Germinal center (tissue), 1 donor: Measurements from ENCODE around the gene COQ3.
"Not testable (repeated sequence)": the region's sequence is repeated elsewhere in the genome, so short reads cannot be mapped to it uniquely, and the experiment has no call there.

Experiments
- DNase-seq: peaks from one replicate; pipeline ENCODE4 v3.0.0; 2012; ENCODE audit warnings: mixed read lengths, low spot score

COQ3 gene

DNA sequence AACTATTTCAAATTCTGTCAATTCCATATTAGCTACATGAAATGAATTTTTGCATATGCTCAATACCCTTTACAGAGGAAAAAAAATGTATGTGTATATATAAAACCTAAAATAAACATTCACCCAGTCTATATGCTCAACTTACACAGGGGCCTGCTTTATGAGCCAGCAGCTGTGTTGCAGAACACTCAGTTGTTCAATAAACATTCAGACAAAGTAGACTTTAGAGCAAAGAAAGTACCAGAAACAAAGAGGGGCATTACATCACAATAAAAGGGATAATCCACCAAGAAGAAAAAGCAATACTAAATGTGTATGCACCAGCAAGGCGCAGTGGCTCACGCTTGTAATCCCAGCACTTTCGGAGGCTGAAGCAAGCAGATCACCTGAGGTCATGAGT, 9.5 kb downstream of the COQ3 start:
- DNase-seq = no peak

DNA sequence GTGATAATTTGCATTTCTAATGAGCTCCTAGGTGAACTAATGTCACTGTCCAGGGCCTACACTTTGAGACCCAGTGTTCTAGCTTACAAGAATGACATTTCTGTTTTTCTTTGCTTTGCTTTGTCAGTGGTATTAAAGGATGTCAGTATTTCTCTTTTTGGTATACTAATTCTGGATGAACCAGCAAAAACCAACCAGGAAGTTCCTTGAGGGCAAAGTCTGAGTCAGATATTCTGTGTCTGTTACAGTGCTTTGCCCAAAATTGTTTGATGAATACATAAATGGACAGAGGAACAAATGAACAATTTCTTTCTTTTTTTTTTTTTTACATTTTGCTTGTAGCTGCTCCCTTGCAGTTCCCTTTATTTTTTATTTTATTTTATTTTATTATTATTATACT, 15.4 kb downstream of the COQ3 start:
- DNase-seq = no peak

DNA sequence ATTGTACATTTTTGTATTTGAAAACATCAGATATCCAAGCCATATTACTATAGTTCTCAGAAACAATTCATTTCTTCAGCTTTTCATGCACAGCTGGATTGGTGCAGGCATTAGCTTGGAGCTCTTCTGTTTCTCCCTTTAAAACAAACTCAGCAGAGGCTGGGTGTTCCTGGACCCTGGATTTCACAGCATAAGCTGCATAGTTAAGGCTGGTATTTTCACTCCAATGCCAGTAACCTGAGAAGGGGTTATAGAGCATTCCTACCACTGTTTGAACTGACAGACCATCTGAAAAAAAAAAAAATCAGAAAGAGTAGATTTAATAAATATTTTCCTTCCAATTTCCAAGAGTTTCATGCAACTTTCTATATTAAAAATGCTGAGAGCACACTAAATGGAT, 24.5 kb downstream of the COQ3 start:
- DNase-seq = no peak

DNA sequence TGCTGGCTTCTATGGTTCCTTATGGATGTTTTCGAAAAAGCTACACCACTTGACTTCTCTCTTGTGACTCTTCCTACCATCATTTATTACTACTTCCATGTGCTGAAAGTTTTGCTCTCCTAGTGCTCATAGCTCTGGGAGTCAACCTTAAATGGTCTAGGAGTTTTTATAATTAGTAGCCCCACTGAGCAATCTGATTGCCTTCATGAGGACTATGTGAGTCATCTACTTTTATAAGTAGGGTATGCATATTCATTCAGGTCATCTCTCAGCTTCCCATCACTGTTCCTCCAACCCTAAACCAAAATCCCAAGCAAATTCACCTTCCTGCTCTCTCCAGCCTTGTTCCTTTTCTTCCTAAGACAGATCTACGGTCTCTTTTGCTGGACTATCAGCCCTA, 27.1 kb downstream of the COQ3 start:
- no peak for DNase-seq

DNA sequence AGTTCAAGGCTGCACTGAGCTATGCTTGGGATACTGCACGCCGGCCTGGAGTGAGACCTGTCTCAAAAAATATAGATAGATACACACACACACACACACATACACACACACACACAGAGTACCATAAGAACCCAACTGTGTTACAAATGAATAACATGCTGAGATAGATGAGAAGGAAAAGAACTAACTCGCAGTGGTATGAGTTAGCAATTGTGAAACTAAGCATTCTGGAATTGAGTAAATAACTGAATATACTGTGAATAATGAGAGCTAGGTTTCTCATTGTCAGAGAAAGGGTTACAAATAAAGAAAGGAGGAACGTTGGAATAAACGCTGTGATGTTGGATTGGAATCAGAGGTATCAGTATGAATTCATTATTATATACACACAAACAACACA, 30.0 kb downstream of the COQ3 start:
- no peak for DNase-seq

DNA sequence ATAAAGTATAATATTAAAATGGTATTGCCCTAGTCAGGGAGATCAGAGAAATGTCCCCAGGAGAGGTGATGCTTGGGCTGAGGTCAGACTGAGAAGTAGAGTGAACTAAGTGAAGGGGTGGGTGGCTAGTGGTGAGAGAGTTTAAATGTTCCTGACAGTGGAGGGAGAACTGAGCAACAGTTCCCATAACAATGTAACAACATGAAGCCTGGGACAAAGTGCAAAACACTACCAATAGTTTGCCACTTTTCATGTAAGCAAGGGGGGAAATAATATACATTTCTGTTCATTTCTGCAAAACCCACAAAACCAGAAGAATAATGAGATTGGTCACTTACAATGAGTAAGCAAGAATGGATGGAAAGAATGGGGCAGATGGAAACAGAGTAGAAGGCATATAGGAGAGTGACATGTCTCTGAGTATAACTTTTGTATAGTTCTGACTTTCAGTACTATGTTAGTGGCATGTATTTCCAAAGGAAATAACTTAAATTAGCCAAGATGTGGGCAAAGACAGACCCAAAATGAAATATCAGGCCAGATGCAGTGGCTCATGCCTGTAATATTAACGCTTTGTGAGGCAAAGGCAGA, 31.2 kb downstream of the COQ3 start:
- DNase-seq = no peak

DNA sequence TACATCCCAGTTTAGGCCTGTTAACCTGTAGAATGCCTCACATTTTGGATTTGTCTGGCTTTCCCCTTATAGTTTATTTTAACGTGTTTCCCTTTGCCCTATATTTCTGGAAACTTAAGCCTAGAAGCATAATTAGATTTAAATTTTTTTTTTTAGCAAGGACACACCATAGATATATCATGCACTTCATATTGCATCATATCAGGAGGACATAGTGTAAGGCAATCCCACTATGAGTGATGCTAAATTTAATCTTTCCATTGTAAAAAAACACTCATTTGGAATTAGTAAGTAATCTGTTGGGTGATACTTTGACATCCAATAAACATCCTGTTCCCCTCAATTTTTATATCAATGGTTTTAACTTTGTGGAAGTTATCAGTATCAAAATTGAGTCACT, 34.2 kb downstream of the COQ3 start:
- no peak for DNase-seq

DNA sequence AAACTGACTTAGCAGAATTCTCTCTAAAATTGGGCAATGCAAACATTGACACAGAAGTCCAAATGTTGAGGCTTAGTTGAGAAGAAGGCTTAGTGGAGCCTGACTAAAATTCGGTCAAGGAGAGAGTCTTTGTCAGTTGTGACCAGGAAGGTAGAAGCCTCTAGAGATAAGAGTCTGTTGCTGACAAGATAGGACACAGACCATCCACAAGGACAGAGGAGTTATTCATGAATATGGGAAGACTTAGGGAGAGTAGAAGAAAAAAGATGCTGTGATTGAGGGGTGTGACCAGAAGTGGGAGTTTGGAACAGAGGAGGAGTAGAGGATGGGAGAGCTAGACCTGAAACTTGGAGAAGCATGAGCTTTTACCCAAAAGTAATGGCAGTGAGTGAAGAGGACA, 37.4 kb downstream of the COQ3 start:
- no peak for DNase-seq

DNA sequence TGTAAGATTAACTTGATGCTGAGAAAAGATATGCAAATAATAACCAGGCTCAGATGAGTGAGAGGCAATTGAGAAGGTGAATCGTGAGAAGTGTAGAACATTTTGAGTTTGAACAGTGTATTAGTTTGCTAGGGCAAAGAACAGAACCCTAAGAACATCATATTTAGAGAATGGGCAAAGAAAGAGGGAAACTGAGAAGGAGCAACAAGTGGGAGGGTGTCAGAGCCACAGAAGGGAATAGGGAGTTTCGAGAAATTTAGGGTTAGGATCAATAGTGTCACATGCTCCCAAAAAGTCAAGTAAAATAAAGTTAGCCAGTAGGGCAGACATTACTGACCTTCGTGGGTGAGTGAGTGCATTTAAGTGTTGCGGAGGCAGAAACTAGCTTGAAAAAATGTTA, 39.0 kb downstream of the COQ3 start:
- DNase-seq = no peak

DNA sequence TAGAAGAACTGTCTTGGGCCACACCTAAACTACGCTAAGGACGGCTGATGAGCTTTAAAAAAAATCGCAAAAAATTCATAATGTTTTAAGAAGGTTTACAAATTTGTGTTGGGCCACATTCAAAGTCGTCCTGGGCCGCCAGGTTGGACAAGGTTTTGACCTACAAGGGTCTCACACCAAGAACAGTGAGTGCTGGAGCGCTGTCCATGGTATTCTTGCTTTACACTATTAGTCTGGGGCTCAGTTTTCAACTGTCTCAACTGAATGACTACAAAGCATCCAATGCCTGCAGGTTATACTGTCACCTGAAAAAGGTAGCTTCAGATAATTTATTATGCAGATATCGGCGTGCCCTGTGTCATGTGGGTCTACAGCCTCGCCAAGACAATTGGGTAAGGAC, 40.9 kb downstream of the COQ3 start:
- DNase-seq = no peak

DNA sequence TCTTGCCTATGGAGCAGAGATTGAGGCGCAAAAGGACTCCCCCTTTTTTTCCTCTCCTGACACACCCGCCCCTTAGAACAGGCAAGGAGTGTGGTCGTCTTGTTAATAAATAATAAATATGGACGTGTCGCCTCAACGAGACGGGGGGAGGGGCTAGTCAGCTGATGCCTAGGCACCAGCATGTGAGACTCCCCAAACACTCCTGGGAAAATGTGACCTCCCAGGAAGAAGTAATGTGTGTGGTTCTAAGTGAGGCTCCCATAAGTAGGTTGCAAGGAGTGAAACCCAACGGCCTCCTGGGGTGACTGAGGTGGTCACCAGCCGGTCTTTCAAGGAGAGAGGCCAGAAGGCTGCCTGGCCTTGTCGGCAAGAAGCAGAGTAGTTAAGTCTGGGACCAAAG, 43.4 kb downstream of the COQ3 start:
- DNase-seq = no peak

DNA sequence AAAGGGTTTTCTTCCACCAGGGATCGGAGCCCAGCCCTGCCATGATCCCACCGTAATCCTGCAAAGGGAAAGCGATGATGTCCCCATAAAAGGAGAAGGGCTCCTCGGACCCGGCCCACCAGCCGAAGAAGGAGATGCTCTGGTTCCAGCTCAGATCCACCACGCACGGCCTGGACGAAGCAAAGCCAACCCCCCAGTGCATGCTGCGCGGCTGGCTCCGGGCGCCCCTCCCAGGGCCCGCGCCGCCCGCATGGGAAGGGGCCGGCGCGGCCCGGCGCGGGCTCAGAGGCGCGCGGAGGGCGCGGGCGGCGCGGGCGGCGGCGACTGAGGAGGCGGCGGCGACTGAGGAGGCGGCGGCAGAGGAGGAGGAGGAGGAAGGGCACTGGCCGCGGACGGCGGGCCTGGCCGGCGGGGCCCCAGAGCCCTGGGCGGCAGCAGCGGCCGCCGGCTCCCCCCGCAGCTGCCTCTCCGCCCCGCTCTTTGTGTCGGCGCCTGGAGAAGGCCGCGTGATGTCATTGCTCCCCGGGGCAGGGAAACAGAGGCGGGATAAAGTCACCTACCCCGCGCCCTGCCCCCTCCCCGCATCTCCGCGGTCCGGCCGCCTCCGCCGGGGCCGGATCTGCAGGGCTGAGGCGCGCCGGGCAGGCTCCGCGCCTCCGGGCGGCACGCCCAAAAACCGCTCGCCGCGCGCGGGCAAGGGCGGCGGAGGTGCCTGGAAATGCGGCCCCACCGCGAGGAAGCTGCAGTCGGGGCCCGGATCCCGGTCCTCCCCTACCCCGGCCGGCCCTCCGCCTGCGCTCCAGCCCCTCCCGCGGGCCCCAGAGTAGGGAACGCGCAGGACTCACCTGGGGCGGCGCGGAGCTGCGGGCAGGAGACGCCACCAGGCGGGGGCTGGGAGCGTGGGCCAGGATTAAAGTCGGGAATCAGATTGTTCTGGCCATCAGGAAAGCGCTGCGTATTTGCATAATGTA, 44.5 kb downstream of the COQ3 start, which contains the start of gene FAXC:
TSS of gene FAXC (minus strand) at position 504 of the 971 bp plus-strand sequence. CDS start at position 202, 302 bp downstream.
- DNase-seq = peak; percentile 21

DNA sequence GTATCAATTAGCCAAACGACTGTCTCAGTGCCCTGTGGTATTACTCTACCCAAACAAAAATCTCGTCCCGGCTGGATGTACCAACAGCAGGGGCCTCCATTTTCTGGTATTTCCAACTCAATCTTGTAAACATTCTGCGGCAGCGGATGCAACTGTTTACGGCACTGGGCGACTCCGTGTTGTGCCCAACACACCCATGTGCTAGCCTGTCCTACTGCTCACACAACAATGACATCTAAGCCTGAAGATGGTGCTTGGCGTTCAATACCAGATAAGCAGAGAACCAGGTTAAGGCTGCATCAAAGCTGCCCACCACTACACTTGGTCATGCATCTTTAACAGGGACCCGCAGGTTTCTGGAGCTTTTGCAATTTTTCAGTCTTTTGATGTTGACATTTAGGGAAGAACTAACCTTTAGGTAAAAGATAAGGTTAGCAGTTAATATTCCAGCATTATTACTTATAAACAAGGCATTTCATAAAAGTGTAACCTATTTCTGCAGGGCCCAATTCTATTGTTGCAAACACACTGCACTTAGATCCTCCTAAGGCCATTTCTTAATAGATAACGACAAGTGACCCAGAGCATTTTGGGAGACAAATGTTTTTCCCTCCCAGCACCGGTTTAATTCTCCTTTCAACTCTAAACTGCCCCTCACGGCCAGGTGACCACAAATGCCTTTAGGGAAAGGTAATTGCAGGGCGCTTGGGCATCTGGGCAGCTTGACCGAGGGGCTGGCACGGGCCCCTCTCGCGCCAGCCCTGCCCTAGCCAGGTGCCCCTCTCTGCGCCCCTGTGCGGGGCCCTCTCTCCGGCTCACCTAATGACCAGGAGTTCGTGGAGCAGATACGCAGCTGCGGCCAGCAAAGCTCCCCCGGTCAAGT, 45.5 kb downstream of the COQ3 start:
- DNase-seq = no peak

DNA sequence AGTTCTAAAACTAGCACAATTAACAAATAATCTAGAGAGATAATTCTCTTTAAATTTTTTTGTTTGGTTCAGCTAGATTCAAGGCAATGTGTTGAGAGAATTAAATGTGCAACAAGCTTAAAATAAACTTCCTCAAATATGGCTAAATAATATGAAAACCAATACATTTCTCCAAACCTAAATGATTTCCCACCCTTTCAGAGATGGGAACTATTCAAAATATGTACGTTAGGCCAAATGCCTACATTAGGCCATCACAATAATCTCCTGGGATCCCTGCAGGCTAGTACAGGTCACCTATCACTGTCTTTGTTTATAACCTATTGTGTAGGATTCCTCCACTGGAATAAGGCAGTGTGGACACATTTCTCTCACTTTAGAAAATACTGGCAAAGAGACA, 46.2 kb downstream of the COQ3 start:
- DNase-seq = no peak

DNA sequence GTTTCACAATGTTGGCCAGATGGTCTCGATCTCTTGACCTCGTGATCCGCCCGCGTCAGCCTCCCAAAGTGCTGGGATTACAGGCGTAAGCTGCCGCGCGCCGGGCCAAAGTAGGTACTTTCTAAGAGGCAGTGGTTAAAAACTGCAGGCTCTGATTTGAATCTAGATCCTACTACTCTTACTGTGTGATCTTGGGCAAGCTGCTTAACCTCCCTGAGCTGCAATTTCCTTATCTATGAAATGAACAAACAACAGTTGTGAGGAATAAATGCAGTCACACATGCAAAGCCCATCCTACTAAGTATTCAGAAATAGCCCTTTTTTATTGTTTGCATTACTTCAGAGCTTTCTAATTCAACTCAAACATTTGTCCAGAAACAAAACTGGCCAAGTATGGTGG, 47.4 kb downstream of the COQ3 start:
- DNase-seq = no peak

DNA sequence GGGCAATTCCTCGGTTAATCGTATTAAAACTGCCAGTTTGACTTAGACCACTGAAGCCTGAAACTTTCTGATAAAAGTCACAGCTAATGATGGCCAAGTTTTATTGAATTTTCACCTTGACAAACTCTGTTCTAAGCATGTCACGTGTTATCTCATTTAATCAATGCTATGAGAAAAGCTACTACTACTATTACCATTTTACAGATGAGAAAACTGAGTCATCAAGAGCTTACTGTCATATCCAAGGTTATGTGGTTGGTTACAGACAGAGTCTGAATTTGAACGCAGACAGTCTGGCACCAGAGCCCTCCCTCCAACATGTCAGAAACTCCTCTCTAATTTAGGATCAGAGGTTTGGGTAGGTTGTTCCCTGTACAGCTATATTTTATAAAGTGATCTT, 48.8 kb downstream of the COQ3 start:
- no peak for DNase-seq

DNA sequence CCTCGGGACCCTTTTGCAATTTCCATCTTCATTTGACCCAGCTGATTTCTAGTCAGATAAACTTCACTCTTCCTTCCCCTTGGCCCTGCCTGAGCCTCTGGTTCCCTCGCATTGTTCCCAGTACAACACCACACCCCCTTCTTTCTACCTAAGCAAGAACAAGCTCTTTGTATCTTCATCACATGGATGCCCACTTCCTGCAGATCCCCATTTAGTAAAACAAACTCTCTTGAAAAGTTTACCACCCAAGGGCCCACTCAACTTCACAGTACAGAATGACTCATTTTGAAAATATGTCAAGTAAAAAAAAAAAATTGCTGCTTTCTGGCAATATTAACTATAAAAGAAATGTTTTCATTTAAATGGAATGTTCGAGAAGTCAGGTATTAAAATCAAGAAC, 49.7 kb downstream of the COQ3 start:
- no peak for DNase-seq

DNA sequence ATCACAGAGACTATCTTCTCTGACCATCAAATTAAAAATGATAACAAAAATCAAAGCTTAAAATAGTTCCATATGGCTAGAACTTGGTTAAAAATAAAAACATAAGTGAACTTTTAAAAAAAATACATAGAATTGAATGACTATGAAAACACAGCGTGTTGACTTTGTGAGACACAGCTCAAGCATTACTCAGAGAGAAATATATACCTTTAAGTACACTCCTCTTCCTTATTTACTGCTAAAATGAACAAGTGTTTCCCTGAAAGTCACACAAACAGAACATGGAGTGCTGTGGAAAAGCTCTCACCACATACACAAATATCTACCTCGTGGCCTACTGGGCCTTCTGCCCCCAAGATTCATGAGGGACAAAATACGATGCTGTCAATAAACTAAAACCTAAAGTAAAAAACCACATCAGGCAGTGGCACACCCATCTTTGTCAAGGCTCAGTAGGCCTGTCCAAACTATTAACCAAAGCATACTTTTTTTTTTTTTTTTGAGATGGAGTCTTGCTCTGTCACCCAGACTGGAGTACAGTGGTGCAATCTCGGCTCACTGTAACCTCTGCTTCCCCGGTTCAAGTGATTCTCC, 52.0 kb downstream of the COQ3 start:
- DNase-seq = no peak

DNA sequence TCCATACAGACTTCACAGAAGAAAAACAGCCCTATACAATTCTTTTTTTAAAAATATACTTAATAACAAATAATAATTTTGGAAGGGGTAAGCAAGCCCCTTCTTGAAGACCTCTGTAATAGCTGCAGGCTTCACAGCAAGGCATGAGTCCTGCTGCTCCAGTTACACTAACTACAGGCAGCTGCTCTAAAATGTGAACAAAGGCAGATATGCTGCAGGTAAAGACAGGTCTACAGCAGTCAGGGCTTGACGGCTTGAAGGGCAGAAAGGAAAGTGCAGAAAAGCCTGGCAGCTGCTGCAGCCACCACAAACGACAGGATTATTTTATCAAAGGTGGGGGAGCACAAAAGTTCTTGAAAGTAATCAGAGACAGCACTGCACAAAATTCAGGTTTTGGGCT, 55.8 kb downstream of the COQ3 start:
- no peak for DNase-seq

DNA sequence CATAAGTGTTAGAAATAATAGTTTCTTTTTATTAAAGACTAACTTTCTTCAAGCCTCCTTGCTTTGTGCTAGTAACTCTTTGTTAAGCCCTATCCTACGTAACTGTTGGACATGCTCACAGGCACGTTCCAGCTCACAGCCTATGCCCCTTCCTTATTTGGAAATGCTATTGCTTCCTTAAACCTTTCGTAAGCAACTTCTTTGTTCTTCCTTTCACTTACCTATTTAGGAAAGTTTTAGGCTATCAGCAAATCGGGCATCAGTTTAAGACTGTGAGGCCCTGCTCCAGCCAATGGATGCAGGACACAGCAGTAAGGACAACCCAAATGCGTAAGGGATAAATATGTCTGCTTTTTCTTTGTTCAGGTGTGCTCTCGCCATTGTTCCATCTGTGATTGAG, 58.7 kb downstream of the COQ3 start:
- DNase-seq = not testable (repeated sequence)

DNA sequence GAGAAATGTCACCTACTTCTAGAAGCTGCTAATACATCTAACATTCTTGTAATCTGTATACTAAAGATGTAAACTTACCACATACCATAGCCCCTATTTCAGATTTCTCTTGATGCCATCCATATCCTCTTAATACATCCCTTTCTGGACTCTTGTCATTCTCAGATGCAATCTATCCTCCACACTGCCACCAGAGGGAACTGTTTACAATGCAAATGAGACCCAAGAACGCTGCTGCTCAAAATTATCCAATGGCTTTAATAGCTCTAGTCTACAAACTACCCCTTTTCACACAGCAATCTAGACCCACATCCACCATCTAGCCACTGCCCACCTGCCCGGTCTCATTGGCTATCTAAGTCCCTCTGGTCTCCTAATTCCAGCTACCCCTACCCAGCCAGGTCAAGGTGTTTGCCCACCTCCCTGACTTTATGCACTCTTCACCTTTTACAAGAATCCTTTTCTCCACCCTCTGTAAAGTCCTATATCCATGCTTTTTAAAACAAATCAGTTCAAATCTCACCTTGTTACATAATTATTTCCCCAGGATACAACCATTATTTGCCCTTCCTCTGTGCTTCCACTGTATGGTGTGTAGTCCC, 59.4 kb downstream of the COQ3 start:
- peak; percentile 30 for DNase-seq

DNA sequence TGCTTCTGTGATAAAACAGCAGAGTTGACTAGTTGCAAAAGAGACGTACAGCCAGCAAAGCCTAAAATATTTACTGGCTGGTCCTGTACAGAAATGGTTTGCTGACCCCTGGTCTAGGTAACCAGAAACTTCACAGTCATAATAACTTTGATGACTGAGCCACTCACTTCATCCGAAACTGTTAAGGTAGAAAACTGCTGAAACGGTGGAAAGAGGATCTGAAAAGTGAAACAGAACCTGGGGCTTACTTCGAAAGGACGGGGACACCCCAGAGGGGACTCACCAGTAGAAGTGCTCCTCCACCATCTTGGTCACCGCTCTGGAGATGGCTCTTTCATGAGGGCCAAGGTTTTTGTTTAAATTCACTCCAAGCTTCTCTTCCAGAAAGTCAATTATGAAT, 60.9 kb downstream of the COQ3 start:
- DNase-seq = peak; percentile 14
